Measurements from ENCODE around the gene ZNF785.

DNA sequence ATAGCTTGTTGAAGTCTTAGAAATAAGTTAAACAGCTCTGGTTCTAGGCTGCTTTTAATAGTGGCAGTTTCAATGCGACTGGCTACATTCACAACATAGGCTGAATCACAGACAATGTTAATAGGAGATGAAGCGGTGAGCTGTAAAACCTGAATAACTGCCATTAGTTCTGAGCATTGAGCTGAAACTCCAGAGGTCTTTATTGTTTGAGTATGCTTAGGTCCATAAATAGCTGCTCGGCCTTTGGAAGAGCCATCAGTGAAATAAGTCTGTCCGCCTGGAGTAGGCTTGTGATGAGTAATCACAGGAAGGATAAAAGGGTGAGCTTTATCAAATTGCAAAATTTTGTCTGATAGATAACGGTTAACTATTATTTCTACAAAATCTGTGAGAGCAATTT, 34.1 kb upstream of the ZNF785 start:
- TF ChIP-seq EP300 (IDR thresholded peaks at IDR 0.05) = no peak
- TF ChIP-seq, protein P1, sequence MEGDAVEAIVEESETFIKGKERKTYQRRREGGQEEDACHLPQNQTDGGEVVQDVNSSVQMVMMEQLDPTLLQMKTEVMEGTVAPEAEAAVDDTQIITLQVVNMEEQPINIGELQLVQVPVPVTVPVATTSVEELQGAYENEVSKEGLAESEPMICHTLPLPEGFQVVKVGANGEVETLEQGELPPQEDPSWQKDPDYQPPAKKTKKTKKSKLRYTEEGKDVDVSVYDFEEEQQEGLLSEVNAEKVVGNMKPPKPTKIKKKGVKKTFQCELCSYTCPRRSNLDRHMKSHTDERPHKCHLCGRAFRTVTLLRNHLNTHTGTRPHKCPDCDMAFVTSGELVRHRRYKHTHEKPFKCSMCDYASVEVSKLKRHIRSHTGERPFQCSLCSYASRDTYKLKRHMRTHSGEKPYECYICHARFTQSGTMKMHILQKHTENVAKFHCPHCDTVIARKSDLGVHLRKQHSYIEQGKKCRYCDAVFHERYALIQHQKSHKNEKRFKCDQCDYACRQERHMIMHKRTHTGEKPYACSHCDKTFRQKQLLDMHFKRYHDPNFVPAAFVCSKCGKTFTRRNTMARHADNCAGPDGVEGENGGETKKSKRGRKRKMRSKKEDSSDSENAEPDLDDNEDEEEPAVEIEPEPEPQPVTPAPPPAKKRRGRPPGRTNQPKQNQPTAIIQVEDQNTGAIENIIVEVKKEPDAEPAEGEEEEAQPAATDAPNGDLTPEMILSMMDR (IDR thresholded peaks at IDR 0.05) = no peak
